ENCODE data around the gene HELZ.

DNA sequence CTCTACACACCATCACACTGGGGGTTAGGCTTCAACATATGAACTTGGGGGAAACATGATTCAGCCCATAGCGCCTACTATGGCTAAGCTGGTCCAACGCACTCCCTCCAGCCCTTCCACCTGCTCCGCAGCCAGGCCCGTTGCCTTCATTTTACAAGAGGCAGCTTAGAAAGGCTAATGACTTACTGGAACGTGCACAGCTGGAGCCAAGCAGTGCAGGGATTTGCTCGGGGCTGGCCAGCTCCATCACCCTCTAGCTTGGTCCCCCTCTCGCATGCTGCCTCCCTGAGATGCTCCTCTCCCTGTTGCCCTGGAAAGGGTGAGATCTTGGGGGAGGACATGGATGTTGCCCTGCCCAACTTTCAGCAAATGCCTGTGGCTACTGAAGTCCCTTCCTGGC, 203.5 kb downstream of the HELZ start:
- TF ChIP-seq EZH2phosphoT487 (IDR thresholded peaks at IDR 0.05; ENCODE audit: insufficient read depth, low read depth) (no peak), EZH2 (IDR thresholded peaks at IDR 0.05; ENCODE audit: insufficient read depth, poor library complexity, severe bottlenecking) (no peak)
